Effector memory CD8-positive, alpha-beta T cell (primary cell): ENCODE data around the gene MAP3K6.

Experiments
- ATAC-seq: fragments of 150-1000 bp; cut with Tn5 transposase; replicated peaks from 2 replicates; pipeline ENCODE4 v1.10.0; 2021; ENCODE audit warnings: mild to moderate bottlenecking, moderate library complexity
- DNase-seq, 3 experiments: peaks; one replicate each; pipeline ENCODE4 v3.0.0; 2021
- H3K27ac Mint-ChIP-seq, 2 donors: one replicate each; pipeline ENCODE4 v1.8.0; 2022; ENCODE audit warnings: mild to moderate bottlenecking in 2 of 2, mixed read lengths in 2 of 2, moderate library complexity in 2 of 2
- H3K27me3 Mint-ChIP-seq, 2 donors: one replicate each; pipeline ENCODE4 v1.8.0; 2022; ENCODE audit warnings: mixed read lengths in 2 of 2
- H3K36me3 Mint-ChIP-seq: one replicate; pipeline ENCODE4 v1.8.0; 2022; ENCODE audit warnings: mild to moderate bottlenecking, moderate library complexity, mixed read lengths; ENCODE audit not compliant: insufficient read depth
- H3K4me1 Mint-ChIP-seq, 2 donors: one replicate each; pipeline ENCODE4 v1.8.0; 2022; ENCODE audit warnings: low read depth in 2 of 2, mixed read lengths in 2 of 2
- H3K4me3 Mint-ChIP-seq, 2 donors: one replicate each; pipeline ENCODE4 v1.8.0; 2022; ENCODE audit warnings: mild to moderate bottlenecking in 2 of 2, mixed read lengths in 2 of 2, moderate library complexity in 2 of 2
- H3K9me3 Mint-ChIP-seq, 2 donors: one replicate each; pipeline ENCODE4 v1.8.0; 2022; ENCODE audit warnings: mixed read lengths in 2 of 2

MAP3K6 gene

GRCh38 chr1:27377760-27378495, 11.2 kb upstream of the MAP3K6 start:
- no peak overlapping the region for H3K4me3 Mint-ChIP-seq
- no peak for ATAC-seq
- no peak overlapping the region for H3K27ac Mint-ChIP-seq
- no peaks in the 10 kb centered on the region for H3K36me3 Mint-ChIP-seq
- H3K4me1 Mint-ChIP-seq: peaks cover 0 to 4% of the 10 kb centered on the region in 2 donors
- H3K27me3 Mint-ChIP-seq: peaks cover 0 to 13% of the 10 kb centered on the region in 2 donors
- H3K9me3 Mint-ChIP-seq: no peaks in the 10 kb centered on the region
- no peak for DNase-seq

GRCh38 chr1:27374362-27375086, 7.8 kb upstream of the MAP3K6 start, which contains the start of gene FCN3:
TSS of gene FCN3 (minus strand) at chr1:27374824. CDS start at chr1:27374818, 6 bp downstream.
- ATAC-seq: no peak
- no peak for DNase-seq
- Mint-ChIP-seq H3K27ac (peak within 1 kb of the TSS in 1 of 2 donors; percentile 44), H3K27me3 (peaks cover 0 to 8% of the 10 kb centered on the region in 2 donors), H3K36me3 (no peaks in the 10 kb centered on the region), H3K4me1 (peaks cover 0 to 4% of the 10 kb centered on the region in 2 donors), H3K4me3 (no peak within 1 kb of the TSS), H3K9me3 (no peaks in the 10 kb centered on the region)

- Mint-ChIP-seq H3K27ac (no peak overlapping the region), H3K4me1 (peaks cover 0 to 4% of the 10 kb centered on the region in 2 donors), H3K27me3 (peaks cover 0 to 8% of the 10 kb centered on the region in 2 donors), H3K36me3 (peaks cover 3% of the 10 kb centered on the region), H3K4me3 (no peak overlapping the region), H3K9me3 (no peaks in the 10 kb centered on the region)
- ATAC-seq (no peak), DNase-seq (no peak)
These were observed 6.3 kb upstream of the MAP3K6 start for GRCh38 chr1:27372808-27373690.

GRCh38 chr1:27372022-27372807, 5.5 kb upstream of the MAP3K6 start:
- Mint-ChIP-seq H3K4me3 (no peak overlapping the region), H3K27me3 (peaks cover 0 to 8% of the 10 kb centered on the region in 2 donors), H3K4me1 (peaks cover 0 to 6% of the 10 kb centered on the region in 2 donors), H3K27ac (no peak overlapping the region), H3K9me3 (no peaks in the 10 kb centered on the region), H3K36me3 (peaks cover 3% of the 10 kb centered on the region)
- ATAC-seq: no peak
- no peak for DNase-seq

- H3K4me3 Mint-ChIP-seq: no peak overlapping the region
- DNase-seq (no peak), ATAC-seq (no peak)
- H3K27me3 Mint-ChIP-seq: no peaks in the 10 kb centered on the region
- peaks cover 8% of the 10 kb centered on the region for H3K36me3 Mint-ChIP-seq
- peaks cover 13 to 26% of the 10 kb centered on the region in 2 donors for H3K4me1 Mint-ChIP-seq
- H3K9me3 Mint-ChIP-seq: no peaks in the 10 kb centered on the region
- H3K27ac Mint-ChIP-seq: no peak overlapping the region
These were observed 2.3 kb upstream of the MAP3K6 start for GRCh38 chr1:27368869-27369582.

- Mint-ChIP-seq H3K27ac (peak overlapping the region in 1 of 2 donors; percentile 51), H3K4me1 (peaks cover 13 to 29% of the 10 kb centered on the region in 2 donors), H3K36me3 (peaks cover 8% of the 10 kb centered on the region), H3K27me3 (no peaks in the 10 kb centered on the region), H3K4me3 (peak overlapping the region; percentile 66 to 80), H3K9me3 (no peaks in the 10 kb centered on the region)
- ATAC-seq: no peak
- DNase-seq: no peak
These were observed 444 bp upstream of the MAP3K6 start for GRCh38 chr1:27367160-27367650.

- H3K36me3 Mint-ChIP-seq: peaks cover 8% of the 10 kb centered on the region
- H3K4me1 Mint-ChIP-seq: peaks cover 13 to 29% of the 10 kb centered on the region in 2 donors
- no peaks in the 10 kb centered on the region for H3K9me3 Mint-ChIP-seq
- peak; percentile 69 for ATAC-seq
- peak; percentile 51 to 67 (median 53) for DNase-seq
- H3K27me3 Mint-ChIP-seq: no peaks in the 10 kb centered on the region
- H3K4me3 Mint-ChIP-seq: peak overlapping the region; percentile 90 to 91
- H3K27ac Mint-ChIP-seq: peak overlapping the region in 1 of 2 donors; percentile 75
These were observed 699 bp downstream of the MAP3K6 start for GRCh38 chr1:27366113-27366410.

GRCh38 chr1:27365372-27366112, 1.2 kb downstream of the MAP3K6 start:
- H3K4me1 Mint-ChIP-seq: peaks cover 13 to 32% of the 10 kb centered on the region in 2 donors
- H3K9me3 Mint-ChIP-seq: no peaks in the 10 kb centered on the region
- H3K27me3 Mint-ChIP-seq: no peaks in the 10 kb centered on the region
- peak overlapping the region in 1 of 2 donors; percentile 75 for H3K27ac Mint-ChIP-seq
- DNase-seq: peak; percentile 46 to 64 (median 54)
- H3K4me3 Mint-ChIP-seq: peak overlapping the region; percentile 90 to 91
- H3K36me3 Mint-ChIP-seq: peaks cover 8% of the 10 kb centered on the region
- peak; percentile 67 for ATAC-seq

GRCh38 chr1:27364696-27365371, 1.9 kb downstream of the MAP3K6 start:
- no peak for DNase-seq
- Mint-ChIP-seq H3K4me3 (peak overlapping the region; percentile 90 to 91), H3K4me1 (peaks cover 19 to 38% of the 10 kb centered on the region in 2 donors), H3K36me3 (peaks cover 11% of the 10 kb centered on the region), H3K27me3 (no peaks in the 10 kb centered on the region), H3K9me3 (no peaks in the 10 kb centered on the region), H3K27ac (peak overlapping the region; percentile 72 to 75)
- no peak for ATAC-seq

- H3K4me1 Mint-ChIP-seq: peaks cover 27 to 45% of the 10 kb centered on the region in 2 donors
- H3K27ac Mint-ChIP-seq: peak overlapping the region in 1 of 2 donors; percentile 72
- H3K36me3 Mint-ChIP-seq: peaks cover 14% of the 10 kb centered on the region
- no peak for ATAC-seq
- H3K9me3 Mint-ChIP-seq: no peaks in the 10 kb centered on the region
- DNase-seq: no peak
- peak overlapping the region; percentile 35 to 51 for H3K4me3 Mint-ChIP-seq
- H3K27me3 Mint-ChIP-seq: no peaks in the 10 kb centered on the region
These were observed 2.7 kb downstream of the MAP3K6 start for GRCh38 chr1:27363766-27364695.
